ENCODE measurements around the gene SNTB2. TPM values are rescaled to one million over a fixed set of nuclear protein-coding genes. Genes with fewer than 3 reads are reported as not detected.

SNTB2 gene
- total and polyA plus RNA-seq, 2 of the 13 experiments (the other 11 are each of a cell fraction or from before 2014, with no cell fraction given): 11.5 to 19.2 TPM

DNA sequence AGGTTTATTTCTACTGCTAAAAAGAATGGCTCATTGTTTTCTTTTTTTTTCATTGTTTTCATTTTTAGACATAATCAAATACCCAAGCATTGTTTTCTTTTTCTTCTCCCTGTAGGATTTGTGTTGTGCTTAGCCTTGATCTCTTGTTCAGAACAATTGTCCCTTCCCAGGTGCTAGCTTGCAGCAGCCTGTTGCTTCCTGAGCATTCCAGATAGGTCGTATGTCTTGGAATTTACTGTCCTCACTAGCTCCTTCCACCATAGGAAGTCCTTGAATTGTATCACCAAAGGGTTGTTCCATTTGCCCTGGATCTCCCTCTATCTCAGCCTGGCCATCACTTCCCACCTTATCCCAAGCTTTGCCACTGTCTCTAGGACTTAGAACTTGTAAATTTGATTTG is 114.2 kb downstream of the SNTB2 start:
- WGBS (ENCODE audit: low lambda C conversion rate): 92% methylated on average over 1 of the region's 1 CpG
- no peak for ATAC-seq
- no peak overlapping the region for H3K27ac ChIP-seq (ENCODE audit: extremely low read length, insufficient read depth, low read length)
- intact Hi-C loops (cut with micrococcal nuclease; ENCODE audit: unreplicated experiment) (no loop called here), in situ Hi-C loops (cut with HindIII; ENCODE audit: extremely low pct_ligation_motif_present, low pct_unique_long_range_greater_than_20kb) (no loop called here)
- DNase-seq (ENCODE audit: low spot score): no peak
- H3K9ac ChIP-seq (ENCODE audit: insufficient read depth, low read depth, low read length): no peak overlapping the region
- ChIA-PET CTCF (ENCODE audit: low intra/inter-chr PET ratio, low total read pairs) (no interaction called here), POLR2A (no interaction called here)
- no peak overlapping the region for H3K4me2 ChIP-seq (ENCODE audit: low read depth, low read length)
- no peaks in the 10 kb centered on the region for H3K9me3 ChIP-seq (ENCODE audit: low read length)
- H3K27me3 ChIP-seq (ENCODE audit: control insufficient read depth in 1 of 2, insufficient read depth in 2 of 2, low read length in 2 of 2): no peaks in the 10 kb centered on the region
- no peaks in the 10 kb centered on the region for H4K20me1 ChIP-seq (ENCODE audit: insufficient read depth, low read length)
- H3K36me3 ChIP-seq (replicated peaks in 1 of 2; ENCODE audit: control insufficient read depth in 1 of 2, insufficient read depth in 2 of 2, low read length in 2 of 2): peaks cover 13 to 30% of the 10 kb centered on the region in 2 experiments
- H3K4me3 ChIP-seq (replicated peaks in 1 of 3; ENCODE audit: insufficient read depth in 1 of 3, low read depth in 2 of 3, low read length in 3 of 3): no peak overlapping the region
- no peak for FAIRE-seq
- no TSS peak for BruUV-seq (replicated peaks)
- TF ChIP-seq MTA1 (CRISPR knock-in tag; IDR thresholded peaks at IDR 0.05; ENCODE audit: borderline replicate concordance) (no peak), ZNF839 (CRISPR knock-in tag; IDR thresholded peaks at IDR 0.05; ENCODE audit: borderline replicate concordance) (no peak), SRSF4 (IDR thresholded peaks at IDR 0.05; ENCODE audit: low read depth, low read length, poor library complexity, severe bottlenecking) (no peak), ZNF724P (CRISPR knock-in tag; IDR thresholded peaks at IDR 0.05; ENCODE audit: borderline replicate concordance) (no peak), ZNF672 (CRISPR knock-in tag; IDR thresholded peaks at IDR 0.05) (no peak), PAWR (CRISPR knock-in tag; IDR thresholded peaks at IDR 0.05; ENCODE audit: borderline replicate concordance) (no peak), ZNF747 (CRISPR knock-in tag; IDR thresholded peaks at IDR 0.05; ENCODE audit: borderline replicate concordance) (no peak), MEIS1 (CRISPR knock-in tag; IDR thresholded peaks at IDR 0.05; ENCODE audit: borderline replicate concordance) (no peak), KLF15 (CRISPR knock-in tag; IDR thresholded peaks at IDR 0.05; ENCODE audit: borderline replicate concordance) (no peak), ZNF350 (CRISPR knock-in tag; IDR thresholded peaks at IDR 0.05; ENCODE audit: borderline replicate concordance, low read depth) (no peak)
- H3K79me2 ChIP-seq (ENCODE audit: insufficient read depth, low read length): no peaks in the 10 kb centered on the region
- no peak overlapping the region for H2AFZ ChIP-seq (ENCODE audit: low read length)
- H3K4me1 ChIP-seq (ENCODE audit: insufficient read depth, low read length): peaks cover 21% of the 10 kb centered on the region
